OCI-LY7 (cell line): ENCODE results near the gene BMAL2.

ENCODE experiments used
- EZH2phosphoT487 ChIP-seq: fragments of 200-600 bp; sonication (generic); IDR thresholded peaks from 2 replicates; pipeline ENCODE4 v1.6.1; 2018; ENCODE audit warnings: low read depth, borderline replicate concordance, mild to moderate bottlenecking, mixed run types, antibody characterized with exemption, low read length, moderate library complexity, mixed read lengths
- TF ChIP-seq, protein P1 (sequence below): fragments of 200-600 bp; sonication (generic); conservative IDR thresholded peaks from 2 replicates; pipeline ENCODE4 v1.5.1; 2014; ENCODE audit warnings: mild to moderate bottlenecking, antibody characterized with exemption, low read length, moderate library complexity, mixed read lengths

DNA sequence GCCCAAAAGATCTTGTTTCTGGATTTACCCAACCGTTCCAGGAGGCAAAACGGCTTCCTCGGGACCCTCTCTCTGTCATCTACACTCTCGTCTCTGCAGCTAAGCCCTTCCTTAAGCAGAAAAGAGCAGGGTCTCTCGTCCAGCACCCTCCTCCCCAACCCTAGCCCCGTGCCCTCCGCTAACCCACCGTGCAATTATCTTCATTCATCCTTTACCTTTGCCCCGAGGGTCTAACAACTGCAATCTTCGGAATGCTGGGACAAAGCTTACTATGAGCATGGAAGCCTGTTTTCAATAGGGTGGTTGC is 276 bp upstream of the BMAL2 start:
- TF ChIP-seq, protein P1, sequence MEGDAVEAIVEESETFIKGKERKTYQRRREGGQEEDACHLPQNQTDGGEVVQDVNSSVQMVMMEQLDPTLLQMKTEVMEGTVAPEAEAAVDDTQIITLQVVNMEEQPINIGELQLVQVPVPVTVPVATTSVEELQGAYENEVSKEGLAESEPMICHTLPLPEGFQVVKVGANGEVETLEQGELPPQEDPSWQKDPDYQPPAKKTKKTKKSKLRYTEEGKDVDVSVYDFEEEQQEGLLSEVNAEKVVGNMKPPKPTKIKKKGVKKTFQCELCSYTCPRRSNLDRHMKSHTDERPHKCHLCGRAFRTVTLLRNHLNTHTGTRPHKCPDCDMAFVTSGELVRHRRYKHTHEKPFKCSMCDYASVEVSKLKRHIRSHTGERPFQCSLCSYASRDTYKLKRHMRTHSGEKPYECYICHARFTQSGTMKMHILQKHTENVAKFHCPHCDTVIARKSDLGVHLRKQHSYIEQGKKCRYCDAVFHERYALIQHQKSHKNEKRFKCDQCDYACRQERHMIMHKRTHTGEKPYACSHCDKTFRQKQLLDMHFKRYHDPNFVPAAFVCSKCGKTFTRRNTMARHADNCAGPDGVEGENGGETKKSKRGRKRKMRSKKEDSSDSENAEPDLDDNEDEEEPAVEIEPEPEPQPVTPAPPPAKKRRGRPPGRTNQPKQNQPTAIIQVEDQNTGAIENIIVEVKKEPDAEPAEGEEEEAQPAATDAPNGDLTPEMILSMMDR: no peak
- TF ChIP-seq EZH2phosphoT487: peak; percentile 67; the same call in 1 of the 2 replicates
